GM18505 (cell line): ENCODE measurements around the gene CCDC197.

Experiments used
- ATAC-seq: cut with Tn5 transposase; IDR thresholded peaks from one replicate; pipeline ENCODE4 v1.9.1; 2021; ENCODE audit not compliant: unreplicated experiment
- POLR2A ChIP-seq: IDR thresholded peaks from 4 replicates; pipeline ENCODE4 v1.6.1; 2011; ENCODE audit warnings: borderline replicate concordance; ENCODE audit not compliant: insufficient read depth, insufficient read length; ENCODE audit errors: extremely low read depth

Gene CCDC197

DNA sequence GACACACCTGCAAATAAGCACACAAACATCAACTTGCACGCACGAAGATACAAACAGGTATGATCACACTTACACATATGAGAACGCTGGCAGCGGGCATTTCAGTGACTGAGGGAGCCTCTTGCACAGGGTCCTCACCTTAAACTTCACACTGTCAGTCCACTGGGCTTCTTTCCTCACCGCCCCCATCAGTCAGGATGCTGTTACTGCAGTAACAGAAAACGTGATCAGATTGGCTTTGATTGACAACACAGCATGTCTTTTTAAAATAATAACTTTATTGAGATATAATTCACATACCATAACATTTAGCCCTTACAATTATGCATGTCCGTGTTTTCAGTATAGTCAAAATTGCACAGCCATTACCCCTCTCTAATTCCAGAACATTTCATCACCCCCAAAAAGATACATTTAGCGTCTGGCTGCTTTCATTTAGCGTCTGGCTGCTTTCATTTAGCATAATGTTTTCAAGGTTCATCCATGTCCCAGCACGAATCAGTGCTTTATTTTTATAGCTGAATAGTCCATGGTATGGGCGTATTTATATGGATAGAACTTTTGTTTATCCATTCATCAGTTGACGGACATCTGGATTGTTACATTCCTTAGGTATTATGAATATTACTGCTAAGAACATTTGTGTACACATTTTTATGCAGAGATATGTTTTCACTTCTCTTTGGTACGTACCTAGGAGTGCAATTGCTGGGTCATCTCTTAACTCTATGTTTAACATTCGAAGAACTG, 8.4 kb downstream of the CCDC197 start:
- no peak for ATAC-seq
- TF ChIP-seq POLR2A = no peak

DNA sequence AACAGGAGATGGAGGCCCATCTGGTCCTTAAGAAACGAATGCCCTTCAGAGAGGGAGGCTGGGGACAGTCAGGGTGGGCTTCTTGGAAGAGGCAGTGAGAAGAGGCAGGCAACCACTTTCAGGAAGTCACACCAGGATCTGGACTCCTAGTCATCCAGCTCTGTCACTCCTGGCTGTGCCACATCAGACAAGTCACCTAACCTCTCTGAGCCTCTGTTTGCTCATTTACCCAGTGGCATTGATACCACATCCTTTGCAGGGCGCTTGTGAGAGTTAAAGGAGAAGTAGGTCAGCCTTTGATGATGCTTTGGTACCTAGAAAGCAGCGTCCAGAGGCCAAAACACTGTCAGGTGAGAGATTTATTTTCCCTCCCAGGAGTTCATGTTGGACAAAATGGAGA, 11.1 kb downstream of the CCDC197 start:
- no peak for TF ChIP-seq POLR2A
- no peak for ATAC-seq

DNA sequence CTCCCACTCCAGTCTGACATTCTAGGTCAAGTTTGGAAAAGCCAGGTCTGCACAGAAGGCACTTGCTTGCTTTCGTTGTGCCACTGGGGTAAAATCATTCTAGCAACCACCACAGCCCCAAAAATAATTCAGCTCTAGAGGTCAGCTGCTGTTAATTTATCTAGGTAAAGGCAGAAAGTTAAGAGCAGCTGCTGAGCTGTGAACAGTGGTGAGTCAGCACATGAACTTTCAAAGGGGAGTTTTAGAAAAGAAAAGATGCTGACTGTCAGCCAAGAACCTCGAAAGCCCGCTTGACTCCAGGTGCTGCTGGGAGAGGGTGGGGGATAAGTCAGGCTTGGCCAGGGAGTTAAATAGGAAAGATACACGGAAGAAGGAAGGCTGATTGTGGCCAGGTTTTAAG, 12.7 kb downstream of the CCDC197 start:
- no peak for TF ChIP-seq POLR2A
- ATAC-seq = no peak

DNA sequence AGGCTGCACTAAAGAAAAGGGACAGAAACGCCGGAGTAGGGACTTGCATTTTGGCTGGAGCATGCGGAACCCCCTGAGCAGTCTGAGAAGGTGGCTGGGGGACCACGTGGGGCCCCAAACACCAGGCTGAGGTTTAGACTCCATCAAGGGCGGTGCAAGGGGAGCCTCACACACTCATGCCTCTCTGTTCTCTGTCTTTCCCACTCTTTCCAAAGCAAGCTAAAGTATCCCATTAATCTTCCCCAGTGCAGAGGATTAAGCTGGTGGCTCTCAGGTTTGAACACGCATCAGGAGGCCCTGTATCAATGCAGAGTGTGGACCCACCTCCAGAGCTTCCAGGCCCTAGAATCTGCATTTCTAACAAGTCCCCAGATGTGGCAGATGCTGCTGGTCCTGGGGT, 13.5 kb downstream of the CCDC197 start:
- no peak for ATAC-seq
- TF ChIP-seq POLR2A = no peak

DNA sequence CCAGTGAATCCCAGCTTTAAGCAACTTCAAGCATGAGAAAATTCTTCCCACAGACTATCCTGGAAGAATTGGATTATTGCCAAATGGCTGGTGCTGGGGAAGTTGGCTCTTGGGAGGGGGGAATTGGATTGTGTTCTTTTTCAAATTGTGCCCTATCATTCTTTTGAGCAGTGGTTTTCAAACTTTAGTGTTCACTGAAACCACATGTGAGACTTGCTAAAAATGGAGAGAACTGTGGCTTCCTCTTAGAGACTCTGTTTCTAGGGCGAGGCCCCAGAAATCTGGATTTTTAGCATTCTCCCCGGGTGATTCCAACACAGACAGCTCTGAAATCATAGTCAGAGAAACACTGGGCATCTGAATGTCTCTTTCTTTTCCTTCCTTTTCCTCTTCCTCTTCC, 14.7 kb downstream of the CCDC197 start:
- ATAC-seq = no peak
- no peak for TF ChIP-seq POLR2A

DNA sequence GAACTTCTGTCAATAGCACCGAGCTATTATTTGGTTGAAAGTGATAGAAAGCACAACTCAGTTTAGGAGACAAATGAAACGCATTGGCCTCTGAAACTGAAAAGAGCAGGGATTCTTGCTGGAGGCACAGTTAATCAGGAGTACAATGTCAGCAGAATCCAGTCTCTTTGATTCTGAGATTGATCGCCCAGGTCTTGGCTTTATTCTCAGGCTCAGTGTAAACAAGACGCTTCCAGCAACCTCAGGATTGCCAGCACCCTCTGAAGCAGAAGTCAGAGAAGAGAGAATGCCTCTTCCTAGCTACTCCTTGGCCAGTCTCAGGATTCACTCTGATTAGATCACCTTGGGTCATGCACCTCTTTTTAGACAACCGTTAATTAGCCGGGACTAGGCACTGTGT, 17.3 kb downstream of the CCDC197 start:
- no peak for TF ChIP-seq POLR2A
- no peak for ATAC-seq

DNA sequence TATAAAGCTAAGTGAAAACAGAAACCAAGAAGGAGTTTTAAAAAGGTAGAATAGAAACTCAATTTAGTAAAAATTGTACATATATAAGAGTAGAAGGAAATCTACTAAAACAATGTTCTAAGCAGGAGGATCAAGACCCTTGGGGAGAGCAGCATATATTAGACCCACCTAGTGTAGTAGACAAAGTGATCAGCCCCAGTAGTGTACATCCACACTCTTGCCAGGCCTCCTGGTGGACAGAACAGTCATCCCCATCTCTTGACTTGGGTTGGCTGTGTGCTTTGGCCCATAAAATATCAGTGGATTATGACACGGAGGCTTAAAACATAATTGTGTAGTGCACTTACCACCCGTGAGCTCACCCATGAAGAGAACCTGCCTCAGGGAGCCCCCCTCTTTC, 18.1 kb downstream of the CCDC197 start:
- no peak for TF ChIP-seq POLR2A
- ATAC-seq = no peak

DNA sequence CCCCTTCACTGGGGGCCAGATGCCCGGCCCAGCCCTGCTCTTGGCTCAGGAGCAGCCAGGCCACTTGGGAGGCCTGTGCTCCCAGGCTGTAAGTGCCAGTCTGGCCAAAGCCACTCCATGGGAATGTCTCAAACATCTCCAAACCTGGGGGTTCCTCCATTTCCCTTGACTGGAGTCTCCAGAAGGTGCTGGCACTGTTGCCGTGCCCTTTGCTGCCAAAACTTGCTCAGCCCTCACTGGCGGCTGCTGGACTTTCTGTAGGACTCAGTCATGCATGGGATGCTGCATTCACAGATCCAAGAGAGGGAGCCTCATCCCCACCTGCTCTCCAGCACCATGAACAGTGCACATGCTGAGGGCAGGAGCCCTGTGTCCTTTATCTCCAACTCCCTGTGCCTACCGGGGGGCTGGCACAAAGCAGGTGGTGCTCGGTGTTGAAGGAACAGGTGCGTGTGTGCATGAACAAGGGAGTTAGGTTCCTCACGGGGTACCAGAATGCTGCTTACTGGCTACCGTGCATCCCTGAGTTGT, 19.4 kb downstream of the CCDC197 start:
- no peak for ATAC-seq
- no peak for TF ChIP-seq POLR2A

DNA sequence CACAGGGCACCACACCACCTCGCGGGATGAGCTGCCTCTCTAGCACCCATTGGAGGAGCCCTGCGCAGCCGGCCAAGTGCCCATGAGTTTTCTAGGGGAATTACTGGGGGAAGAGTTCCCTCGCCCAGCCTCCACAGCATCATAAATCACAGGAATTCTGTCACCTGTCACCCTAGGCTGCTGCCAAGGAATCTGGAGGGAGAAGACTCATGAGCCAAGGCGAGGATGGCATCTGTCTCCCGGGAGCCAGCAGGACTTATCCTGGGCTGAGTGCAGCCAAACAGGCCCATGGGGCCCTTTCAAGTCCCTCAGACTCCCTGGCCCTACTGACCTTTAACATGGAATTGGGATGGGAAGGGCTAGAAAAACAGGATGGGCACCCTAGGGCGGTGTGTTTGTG, 21.2 kb downstream of the CCDC197 start:
- ATAC-seq = no peak
- TF ChIP-seq POLR2A = no peak

DNA sequence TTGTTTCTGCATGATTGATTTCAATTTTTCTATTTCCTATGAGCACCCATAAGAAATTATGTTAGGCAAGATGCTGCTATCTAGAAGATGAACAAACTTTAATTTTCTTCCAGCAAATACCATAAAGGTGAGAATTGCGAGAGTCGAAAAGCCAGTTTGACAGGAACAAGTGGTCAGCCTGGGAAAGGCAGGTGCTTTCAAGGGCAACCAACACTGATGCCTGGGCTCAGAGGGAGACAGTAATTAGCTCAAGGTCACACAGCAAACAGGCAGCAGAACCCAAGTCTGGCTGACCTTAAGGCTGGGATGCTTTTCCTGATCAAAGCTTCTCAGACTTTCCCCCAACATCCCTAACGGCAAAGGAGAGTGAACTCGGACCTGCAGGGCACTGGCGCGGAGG, 22.2 kb downstream of the CCDC197 start:
- TF ChIP-seq POLR2A = no peak

DNA sequence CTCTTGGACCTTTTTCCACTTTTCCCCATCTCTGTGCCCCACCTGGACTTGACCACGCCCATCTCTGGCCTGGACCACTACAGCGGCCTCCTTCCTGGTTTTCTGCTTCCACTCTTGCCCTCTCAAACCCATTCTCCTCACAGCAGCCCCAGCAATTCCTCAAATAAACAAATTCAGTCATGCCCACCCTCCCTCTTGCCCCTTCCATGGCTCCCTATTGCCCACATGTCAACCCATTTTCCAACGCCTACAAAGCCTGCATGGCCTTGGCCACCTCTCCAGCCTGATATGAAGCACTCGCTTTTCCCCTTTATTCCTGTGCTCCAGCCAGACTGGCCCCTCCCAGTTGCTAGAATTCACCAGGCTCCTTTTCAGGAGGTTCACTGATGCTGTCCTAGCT, 23.2 kb downstream of the CCDC197 start:
- TF ChIP-seq POLR2A = no peak

More for the DNA sequence above, 22.2 kb downstream of the CCDC197 start:
- no peak for ATAC-seq

DNA sequence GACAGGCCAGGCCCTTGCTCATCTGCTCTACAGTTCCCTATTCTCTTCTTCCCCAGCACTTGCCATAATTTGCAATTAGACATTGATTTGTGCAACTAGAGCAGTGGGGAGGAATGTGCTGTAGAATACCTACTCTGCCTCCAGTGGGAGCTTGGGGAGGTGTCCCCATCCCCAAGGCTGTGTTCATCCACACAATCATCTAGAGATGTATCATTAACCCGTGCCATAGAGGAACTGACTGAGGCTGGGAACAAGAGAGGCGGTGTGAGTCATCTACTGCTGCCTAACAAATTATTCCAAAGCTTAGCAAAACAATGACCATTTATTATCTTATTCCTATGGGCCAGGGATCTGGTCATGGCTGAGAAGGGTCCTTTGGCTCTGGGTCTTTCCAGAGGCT, 23.9 kb downstream of the CCDC197 start:
- TF ChIP-seq POLR2A = no peak
- no peak for ATAC-seq

More for the DNA sequence above, 23.2 kb downstream of the CCDC197 start:
- no peak for ATAC-seq

DNA sequence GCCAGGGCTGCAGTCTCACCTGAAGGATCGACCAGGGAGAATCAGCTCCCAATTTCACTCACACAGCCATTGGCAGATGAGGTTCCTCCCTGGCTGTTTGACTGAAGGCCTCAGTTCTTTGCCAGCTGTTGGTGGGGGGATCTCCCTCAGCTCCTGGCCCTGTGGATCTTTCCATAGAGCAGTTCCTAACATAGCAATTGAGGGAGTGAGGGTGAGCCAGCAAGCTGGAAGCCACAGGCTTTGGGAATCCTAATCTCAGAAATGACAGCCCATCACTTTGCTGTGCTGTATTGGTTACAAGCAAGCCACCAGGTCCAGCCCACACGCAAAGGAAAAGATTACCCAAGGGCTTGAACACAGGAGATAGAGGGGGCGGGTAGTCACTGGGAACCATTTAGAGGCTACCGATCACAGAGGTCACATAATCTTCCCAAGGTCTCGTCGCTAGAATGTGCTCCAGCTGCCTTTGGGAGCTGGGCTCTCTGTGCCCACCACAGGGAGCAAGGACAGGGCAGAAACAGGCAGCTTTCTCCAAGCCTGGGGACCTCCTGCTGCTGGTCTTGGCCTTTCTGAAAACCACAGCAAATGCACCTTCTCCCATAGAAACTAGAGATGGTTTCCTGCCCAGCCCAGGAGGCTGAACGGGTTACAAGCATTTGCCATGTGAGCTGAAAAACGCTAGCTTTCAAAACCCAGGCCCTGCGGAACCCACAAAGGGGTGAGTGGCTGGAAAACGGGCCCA, 24.5 kb downstream of the CCDC197 start:
- no peak for TF ChIP-seq POLR2A
- no peak for ATAC-seq

DNA sequence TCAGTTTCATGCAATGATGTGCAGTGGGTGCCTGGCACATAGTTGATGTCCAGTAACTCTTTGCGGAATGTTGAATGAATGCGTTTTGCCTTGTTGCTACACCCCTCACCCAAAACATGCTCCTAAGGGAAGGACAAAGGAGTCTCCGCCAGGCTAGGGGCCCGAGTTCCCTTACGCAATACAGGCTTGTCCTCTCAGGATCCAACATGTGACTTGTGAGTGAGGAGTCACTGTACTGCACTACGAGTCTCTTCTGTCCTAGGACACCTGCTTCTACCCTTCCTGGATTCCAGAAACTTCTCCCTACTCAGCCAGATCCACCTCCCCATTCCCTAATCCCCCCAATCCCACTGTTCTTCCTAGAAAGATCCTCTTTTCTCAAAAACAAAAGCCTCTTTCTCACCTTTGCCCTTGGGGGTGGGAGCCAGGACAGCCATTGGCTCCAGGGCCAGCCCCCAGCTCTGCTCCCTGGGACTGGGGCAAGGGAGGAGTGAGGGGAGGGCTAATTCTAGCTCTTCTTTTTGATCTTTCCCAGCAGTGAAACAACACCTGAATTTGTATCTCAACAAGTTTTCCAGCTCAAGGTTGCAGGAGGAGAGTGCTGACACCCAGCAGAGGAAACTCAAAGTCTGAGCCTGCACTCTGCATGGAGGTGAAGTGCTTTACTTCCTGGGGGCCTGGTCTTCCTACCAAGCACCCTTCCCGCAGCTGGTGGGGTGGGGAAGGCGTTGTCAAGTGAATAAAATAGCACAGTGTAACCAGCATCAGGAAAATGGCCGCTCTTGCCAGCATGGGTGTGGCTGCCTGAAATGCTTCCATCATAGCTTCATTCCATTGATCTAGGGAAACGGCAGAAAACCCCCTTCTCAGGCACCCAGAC, 25.7 kb downstream of the CCDC197 start:
- no peak for TF ChIP-seq POLR2A
- ATAC-seq = no peak

DNA sequence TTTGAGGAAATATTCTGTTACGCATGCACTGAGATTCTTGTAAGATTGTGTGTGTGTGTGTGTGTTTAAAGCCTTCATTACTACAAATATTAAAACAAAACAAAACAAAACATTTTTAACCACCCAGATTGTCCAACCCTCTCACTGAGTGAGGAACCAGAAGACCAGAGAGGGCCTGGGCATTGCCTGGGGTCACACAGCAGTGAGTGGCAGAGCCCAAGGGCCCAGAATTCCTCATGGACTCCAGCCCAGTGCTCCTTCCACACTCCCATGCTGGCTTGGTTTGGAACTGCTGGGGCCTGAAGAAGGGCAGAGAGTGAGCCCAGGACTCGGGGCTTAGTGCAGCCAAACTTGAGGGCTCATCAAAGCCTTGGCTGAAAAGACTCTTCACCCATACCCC, 27.4 kb downstream of the CCDC197 start:
- TF ChIP-seq POLR2A = no peak
- ATAC-seq = no peak
